Fibroblast of skin of right quadriceps (primary cell): ENCODE results near the gene HSPB8.
"Not testable (repeated sequence)": the region's sequence is repeated elsewhere in the genome, so short reads cannot be mapped to it uniquely, and the experiment has no call there.

Experiments used
- DNase-seq: peaks from one replicate; pipeline ENCODE4 v3.0.0-alpha.2; 2013

Gene HSPB8

GRCh38 chr12:119207063-119207560, 28.4 kb downstream of the HSPB8 start:
- no peak for DNase-seq

- DNase-seq, result peak; percentile 15
These were observed 29.9 kb downstream of the HSPB8 start for GRCh38 chr12:119208626-119209061.

- no peak for DNase-seq
These were observed 33.2 kb downstream of the HSPB8 start for GRCh38 chr12:119211884-119212283.

DNA sequence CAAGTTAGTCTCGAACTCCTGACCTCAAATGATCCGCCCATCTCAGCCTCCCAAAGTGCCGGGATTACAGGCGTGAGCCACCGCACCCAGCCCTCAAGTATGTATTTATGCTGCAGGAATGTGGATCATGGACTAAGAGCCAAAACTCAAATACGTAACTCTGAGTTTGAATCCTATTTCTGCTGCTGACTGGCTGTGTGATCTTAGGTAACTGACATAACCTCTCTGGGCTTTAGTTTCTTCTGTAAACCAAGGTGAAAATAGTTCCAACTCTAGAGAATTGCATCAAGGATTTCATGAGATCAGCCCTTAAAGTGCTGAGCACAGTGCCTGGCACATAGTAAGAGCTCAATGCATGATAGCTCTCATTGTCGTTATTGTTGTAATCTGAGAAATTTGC, 37.4 kb downstream of the HSPB8 start:
- no peak for DNase-seq

DNA sequence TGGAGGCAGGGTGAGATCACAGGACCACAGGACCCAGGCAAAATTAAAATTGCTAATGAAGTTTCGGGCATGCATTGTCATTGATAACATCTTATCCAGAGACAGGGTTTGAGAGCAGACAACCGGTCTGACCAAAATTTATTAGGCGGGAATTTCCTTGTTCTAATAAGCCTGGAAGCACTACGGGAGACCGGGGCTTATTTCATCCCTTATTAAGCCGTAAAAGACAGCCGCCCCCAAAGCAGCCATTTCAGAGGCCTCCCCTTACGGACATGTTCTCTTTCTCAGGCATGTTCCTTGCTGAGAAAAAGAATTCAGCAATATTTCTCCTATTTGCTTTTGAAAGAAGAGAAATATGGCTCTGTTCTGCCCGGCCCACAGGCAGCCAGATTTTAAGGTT, 40.1 kb downstream of the HSPB8 start:
- DNase-seq, result not testable (repeated sequence)

DNA sequence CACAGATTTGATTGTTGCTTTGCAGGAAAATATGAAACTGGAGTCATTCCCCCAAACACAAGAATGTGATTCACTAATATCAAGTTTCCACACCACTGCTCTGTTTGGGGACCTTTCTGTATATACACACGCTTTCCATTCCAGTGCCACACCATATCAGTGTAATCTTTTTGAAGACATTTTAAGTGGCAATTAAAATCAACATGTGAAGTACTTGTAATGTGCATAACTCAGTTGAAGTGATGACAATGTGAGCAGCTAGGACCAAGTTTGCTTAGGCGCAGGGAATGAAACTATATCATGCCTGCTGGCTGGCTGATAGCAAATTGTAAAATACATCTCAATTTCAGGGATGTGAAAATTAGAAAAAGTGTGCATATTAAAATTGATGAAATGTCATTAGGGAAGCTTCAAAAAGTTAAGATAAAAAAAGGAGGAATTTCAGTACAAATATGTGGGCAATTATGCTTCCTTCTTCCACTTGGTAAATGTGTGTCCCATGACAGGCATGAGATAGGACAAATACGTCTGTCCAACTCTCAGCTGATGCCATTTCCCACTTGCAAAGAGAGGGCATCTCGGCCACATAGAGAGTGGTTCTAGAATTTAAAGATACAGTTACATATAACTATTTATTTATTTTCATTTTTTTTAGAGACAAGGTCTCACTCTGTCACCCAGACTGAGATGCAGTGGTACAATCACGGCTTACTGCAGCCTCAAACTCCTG, 43.7 kb downstream of the HSPB8 start:
- no peak for DNase-seq

- DNase-seq, result no peak
These were observed 46.7 kb downstream of the HSPB8 start for GRCh38 chr12:119225454-119225853.

DNA sequence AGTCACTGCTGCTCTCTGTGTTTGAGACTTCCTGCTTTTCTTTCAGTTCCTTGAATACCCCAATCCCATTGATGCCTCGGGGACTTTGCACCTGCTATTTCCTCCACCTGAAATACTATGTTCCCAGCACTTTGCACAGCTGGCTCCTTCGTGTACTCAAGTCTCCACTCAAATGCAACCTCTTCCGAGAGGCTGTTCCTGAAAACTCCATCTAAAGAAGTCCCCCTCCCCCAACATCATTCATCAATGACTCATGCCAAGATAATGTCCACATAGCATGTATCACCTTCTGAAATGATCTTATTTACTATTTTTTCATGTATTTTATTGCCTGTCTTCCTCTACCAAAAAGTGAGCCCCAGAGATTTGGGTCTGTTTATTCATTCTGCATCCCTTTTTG, 48.6 kb downstream of the HSPB8 start:
- no peak for DNase-seq

GRCh38 chr12:119229205-119229604, 50.5 kb downstream of the HSPB8 start:
- no peak for DNase-seq

DNA sequence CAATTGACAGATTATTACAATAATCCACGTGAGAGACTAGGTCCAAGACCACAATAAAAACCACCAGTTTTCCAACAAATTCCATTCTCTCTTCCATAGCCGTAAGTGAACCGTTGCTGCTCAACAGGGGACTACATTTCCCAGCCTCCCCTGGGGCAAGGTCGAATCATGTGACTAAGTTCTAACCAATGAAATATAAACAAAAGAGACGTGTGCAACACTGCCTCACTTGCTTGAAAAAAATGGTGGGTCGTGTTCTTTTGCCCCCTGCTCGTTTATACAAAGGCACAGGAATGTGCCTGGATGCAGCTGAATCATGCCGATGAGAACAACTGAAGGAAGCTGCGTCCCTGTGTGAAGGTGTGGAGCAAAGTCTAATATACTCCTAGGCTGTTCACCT, 51.1 kb downstream of the HSPB8 start:
- DNase-seq, result peak; percentile 4

DNA sequence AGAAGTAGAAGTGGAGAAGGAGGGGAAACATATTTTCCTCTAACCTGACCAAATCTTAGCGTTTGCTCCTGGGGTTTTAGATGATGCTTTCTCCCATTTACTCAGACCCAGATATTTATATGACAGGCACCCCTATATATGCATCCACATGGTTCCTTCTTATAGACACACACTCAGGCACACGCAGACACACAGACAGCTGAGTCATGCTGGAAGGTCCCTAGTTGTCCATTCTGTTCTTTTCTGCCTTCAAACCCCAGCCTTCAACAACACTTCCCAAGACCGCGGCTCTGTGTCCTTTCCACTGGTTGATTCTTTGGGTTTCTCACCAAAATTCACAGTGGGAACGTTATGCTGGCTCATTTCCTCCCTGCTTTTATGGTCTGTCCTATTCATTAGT, 52.1 kb downstream of the HSPB8 start:
- no peak for DNase-seq

DNA sequence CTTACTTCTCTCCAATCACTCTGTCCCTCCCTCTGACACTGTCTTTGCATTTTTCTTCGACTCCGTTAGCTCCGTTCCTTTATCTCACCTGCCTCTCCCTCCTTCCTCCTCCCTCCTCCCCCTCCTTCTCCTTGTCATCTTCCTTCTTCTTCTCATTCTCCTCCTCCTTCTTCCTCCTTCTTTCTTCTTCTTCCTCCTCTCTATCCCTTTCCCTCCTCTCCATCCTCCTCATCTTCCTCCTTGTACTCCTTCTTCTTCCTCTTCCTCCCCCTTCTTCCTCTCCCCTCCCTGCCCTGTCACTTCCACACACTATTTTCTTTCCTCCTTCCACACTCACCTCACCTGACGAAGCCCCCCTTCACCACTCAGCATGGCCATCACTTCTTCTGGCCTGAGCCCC, 53.0 kb downstream of the HSPB8 start:
- no peak for DNase-seq

GRCh38 chr12:119235197-119235751, 56.5 kb downstream of the HSPB8 start:
- DNase-seq, result no peak

DNA sequence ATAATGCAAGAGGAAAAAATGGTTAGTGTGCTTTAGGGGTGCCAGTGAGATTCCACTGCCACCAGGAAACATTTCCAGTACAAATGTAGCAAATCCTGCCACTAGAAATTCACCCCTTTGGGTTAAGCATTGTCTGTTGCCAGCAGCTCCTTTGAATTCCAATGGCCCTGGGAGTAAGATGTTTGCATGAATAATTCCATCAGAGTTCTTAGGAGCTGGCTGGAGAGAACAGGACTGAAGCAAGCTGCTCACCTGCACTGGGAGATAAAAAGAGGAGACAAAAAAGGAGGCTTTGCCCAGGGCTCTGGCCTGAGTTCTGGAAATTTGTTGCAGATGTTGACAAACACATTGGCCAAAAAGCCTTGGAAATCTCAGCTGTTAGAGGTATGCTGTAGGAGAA, 57.6 kb downstream of the HSPB8 start:
- DNase-seq, result no peak

DNA sequence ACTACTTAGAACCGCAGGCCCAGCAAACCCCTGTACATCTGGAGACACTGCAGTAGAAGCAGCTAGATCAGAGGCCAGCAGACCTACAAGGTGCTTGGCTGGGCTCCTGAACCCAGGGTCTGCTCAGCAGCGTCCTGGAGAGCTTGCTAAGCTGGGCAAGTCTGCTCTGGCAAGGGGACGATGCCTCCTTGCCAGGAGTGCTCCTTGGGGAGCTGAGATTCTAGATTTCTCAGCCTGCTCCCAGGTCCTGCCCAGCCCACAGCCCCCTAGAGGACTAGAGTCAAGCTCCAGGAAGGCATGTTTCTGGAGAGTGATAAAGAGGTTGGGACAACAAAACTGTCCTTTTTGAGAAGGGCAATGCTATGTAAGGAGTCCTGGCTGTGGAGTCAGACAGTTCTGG, 60.3 kb downstream of the HSPB8 start:
- DNase-seq, result no peak

GRCh38 chr12:119241049-119241448, 62.3 kb downstream of the HSPB8 start:
- no peak for DNase-seq

DNA sequence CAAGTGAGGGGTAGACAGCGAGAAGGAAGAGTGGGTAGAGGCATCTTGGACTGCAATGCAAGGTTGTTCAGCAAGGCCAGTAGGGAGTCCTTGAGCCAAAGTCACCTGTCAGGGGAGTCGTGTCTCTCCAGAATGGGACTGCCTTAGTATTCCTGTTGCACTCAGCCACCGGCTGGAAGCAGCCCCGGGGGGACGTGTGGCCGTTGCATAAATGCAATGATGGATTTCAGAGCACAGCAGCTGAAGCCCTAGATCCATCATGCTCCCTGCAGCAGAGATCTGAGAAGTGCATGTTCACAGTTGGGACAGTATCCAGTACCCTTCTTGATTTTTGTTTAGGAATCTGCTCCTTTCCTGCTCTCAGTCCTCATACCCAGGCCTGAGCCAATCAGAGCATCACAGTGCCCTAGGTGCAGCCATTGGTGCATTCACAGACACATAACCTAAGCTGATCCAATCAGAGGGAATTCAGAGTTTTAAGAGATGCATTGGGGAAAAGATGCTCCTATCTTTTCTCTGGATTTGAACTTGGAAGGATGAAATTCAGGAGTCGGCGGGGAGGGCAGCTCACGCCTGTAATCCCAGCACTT, 62.9 kb downstream of the HSPB8 start:
- no peak for DNase-seq
